ENCODE data around the gene AGFG2.

The AGFG2 gene

GRCh38 chr7:100614308-100614861 lies 75.4 kb downstream of the AGFG2 start:
- no peak for TF ChIP-seq CTCF (IDR thresholded peaks at IDR 0.05; ENCODE audit: borderline replicate concordance, insufficient read depth, low read depth, low read length)
- H3K4me3 ChIP-seq (ENCODE audit: low read depth, low read length) = no peak overlapping the region
